Activated CD8-positive, alpha-beta T cell treated with anti-CD3 and anti-CD28 coated beads for 36 hours (primary cell): ENCODE data around the gene DBH. TPM values are rescaled to one million over a fixed set of nuclear protein-coding genes. Genes with fewer than 3 reads are reported as not detected.

Source experiments
- ATAC-seq: fragments of 200-7000 bp; cut with Tn5 transposase; one replicate; pipeline ENCODE4 v1.10.0; 2021; ENCODE audit warnings: mild to moderate bottlenecking, moderate library complexity
- CTCF ChIA-PET: fragments of 350-600 bp; sonication (Branson Sonifier 250); formaldehyde crosslinking; loops from one replicate; lab custom pipeline; 2021; ENCODE audit warnings: antibody characterized with exemption; lab: Charles Lee
- POLR2A ChIA-PET: fragments of 350-600 bp; sonication (Branson Sonifier 250); formaldehyde crosslinking; loops from one replicate; lab custom pipeline; 2021; ENCODE audit warnings: antibody characterized with exemption; lab: Charles Lee
- DNase-seq: peaks from one replicate; pipeline ENCODE4 v3.0.0-alpha.2; 2020
- H3K27ac Mint-ChIP-seq: one replicate; pipeline ENCODE4 v1.8.0; 2021; ENCODE audit warnings: mild to moderate bottlenecking, mixed read lengths
- H3K27me3 Mint-ChIP-seq: one replicate; pipeline ENCODE4 v1.8.0; 2021; ENCODE audit warnings: mixed read lengths
- H3K36me3 Mint-ChIP-seq: one replicate; pipeline ENCODE4 v1.8.0; 2021; ENCODE audit warnings: low read depth, mixed read lengths
- H3K4me1 Mint-ChIP-seq: one replicate; pipeline ENCODE4 v1.8.0; 2021; ENCODE audit warnings: low read depth, mixed read lengths
- H3K4me3 Mint-ChIP-seq: one replicate; pipeline ENCODE4 v1.8.0; 2021; ENCODE audit warnings: mild to moderate bottlenecking, moderate library complexity, mixed read lengths
- H3K9me3 Mint-ChIP-seq: one replicate; pipeline ENCODE4 v1.8.0; 2021; ENCODE audit warnings: mixed read lengths
- intact Hi-C: fragments of 100-400 bp; cut with micrococcal nuclease; formaldehyde crosslinking; loops from one replicate; pipeline ENCODE4 v1.10.0; 2022
- total RNA-seq, 2 experiments: library from RNA; stranded (reverse); gene quantifications; one replicate each; pipeline ENCODE4 v1.2.3, GENCODE V29; 2021
- TF ChIP-seq, protein P1 (sequence below): fragments of 200-600 bp; IDR thresholded peaks from one replicate; pipeline ENCODE4 v1.8.0; 2022; ENCODE audit warnings: antibody characterized with exemption, mild to moderate bottlenecking

The DBH gene
- total RNA-seq, 2 experiments from 2014 or later: not detected

DNA sequence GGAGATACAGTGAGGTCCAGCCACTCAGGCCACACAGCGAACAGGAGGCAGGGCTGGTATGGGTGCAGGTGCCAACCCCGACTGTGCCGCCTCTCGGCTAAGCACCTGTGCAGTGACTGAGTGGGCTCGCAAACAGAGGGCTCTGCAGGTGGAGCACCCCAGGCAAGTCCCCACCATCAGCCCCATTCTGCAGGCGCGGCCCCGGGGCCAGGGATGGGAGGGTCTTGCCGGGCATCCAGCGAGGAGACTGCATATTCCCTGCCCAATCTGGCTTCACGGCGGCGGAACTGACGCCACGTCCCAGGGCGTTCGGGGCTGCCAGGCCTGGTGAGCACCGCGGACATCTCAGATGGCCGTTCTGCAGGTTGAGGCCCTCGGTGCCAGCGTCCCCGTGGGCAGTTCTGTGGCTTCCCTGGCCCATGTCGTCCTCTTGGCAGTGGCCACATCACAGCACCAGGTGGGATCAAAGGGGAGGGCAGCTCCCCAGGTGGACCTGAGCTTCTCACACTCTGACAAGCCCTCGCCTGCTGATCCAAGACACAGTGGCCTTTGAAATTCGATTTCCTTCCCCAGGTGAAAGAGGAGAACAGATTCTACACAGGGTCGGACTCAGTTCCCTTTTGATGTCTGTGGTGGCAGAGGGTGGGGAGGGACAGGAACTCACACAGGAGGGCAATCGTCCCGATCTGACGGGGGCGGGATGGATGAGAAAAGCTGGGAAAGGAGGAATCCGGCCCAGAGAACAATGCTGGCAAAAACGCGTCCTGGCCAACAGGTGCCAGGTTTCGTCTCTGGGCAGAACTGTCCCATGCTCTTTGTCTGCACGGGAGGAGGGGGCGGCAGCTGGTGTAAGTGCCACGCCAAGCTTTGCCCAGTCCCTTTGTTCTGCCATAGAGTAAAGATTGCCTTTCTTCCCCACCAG lies 18.8 kb downstream of the DBH start:
- ATAC-seq (no peak), DNase-seq (no peak)
- Mint-ChIP-seq H3K9me3 (no peaks in the 10 kb centered on the region), H3K27ac (no peak overlapping the region), H3K36me3 (no peaks in the 10 kb centered on the region), H3K27me3 (peaks cover 50% of the 10 kb centered on the region), H3K4me3 (no peak overlapping the region), H3K4me1 (peaks cover 24% of the 10 kb centered on the region)
- CTCF ChIA-PET: interaction anchor here (1.7 kb wide), 1 partner anchor 61 kb away, joined by 3 read pairs; no protein-coding TSS in a partner anchor
- POLR2A ChIA-PET: no interaction called here
- TF ChIP-seq, protein P1, sequence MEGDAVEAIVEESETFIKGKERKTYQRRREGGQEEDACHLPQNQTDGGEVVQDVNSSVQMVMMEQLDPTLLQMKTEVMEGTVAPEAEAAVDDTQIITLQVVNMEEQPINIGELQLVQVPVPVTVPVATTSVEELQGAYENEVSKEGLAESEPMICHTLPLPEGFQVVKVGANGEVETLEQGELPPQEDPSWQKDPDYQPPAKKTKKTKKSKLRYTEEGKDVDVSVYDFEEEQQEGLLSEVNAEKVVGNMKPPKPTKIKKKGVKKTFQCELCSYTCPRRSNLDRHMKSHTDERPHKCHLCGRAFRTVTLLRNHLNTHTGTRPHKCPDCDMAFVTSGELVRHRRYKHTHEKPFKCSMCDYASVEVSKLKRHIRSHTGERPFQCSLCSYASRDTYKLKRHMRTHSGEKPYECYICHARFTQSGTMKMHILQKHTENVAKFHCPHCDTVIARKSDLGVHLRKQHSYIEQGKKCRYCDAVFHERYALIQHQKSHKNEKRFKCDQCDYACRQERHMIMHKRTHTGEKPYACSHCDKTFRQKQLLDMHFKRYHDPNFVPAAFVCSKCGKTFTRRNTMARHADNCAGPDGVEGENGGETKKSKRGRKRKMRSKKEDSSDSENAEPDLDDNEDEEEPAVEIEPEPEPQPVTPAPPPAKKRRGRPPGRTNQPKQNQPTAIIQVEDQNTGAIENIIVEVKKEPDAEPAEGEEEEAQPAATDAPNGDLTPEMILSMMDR: no peak
- intact Hi-C loops: loop anchor here (10.0 kb wide), 1 partner anchor 70 kb away; no protein-coding TSS in a partner anchor

DNA sequence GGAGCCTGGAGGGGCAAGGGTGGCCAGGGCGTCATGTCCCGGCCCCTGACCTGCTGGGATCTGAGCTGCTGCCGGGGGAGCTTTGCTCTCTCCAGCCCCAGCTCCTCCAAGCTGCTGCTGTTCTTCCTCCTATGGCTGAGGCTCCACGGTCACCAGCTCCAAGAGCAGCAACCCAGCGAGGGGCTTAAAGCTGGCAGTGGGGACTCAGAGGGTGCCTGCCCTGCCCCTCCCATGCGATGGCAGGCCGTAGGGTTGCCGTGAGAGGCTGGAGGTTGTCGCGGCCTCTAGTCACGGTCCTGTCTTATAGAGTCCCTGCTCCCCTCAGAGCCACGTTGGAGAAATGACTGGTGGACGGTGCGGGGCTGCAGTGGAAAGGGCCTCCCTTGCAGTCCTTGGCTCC lies 19.5 kb downstream of the DBH start:
- H3K36me3 Mint-ChIP-seq: no peaks in the 10 kb centered on the region
- ATAC-seq (no peak), DNase-seq (no peak)
- no peaks in the 10 kb centered on the region for H3K9me3 Mint-ChIP-seq
- CTCF ChIA-PET: interaction anchor here (0.9 to 1.7 kb wide), 4 partner anchors 48 to 86 kb away, joined by 3 to 4 read pairs (median 3); no protein-coding TSS in a partner anchor
- peaks cover 25% of the 10 kb centered on the region for H3K4me1 Mint-ChIP-seq
- POLR2A ChIA-PET: no interaction called here
- no peak overlapping the region for H3K4me3 Mint-ChIP-seq
- no peak overlapping the region for H3K27ac Mint-ChIP-seq
- intact Hi-C loops: loop anchor here (10.0 kb wide), 1 partner anchor 69 kb away; no protein-coding TSS in a partner anchor
- peaks cover 51% of the 10 kb centered on the region for H3K27me3 Mint-ChIP-seq
- TF ChIP-seq, protein P1: no peak

DNA sequence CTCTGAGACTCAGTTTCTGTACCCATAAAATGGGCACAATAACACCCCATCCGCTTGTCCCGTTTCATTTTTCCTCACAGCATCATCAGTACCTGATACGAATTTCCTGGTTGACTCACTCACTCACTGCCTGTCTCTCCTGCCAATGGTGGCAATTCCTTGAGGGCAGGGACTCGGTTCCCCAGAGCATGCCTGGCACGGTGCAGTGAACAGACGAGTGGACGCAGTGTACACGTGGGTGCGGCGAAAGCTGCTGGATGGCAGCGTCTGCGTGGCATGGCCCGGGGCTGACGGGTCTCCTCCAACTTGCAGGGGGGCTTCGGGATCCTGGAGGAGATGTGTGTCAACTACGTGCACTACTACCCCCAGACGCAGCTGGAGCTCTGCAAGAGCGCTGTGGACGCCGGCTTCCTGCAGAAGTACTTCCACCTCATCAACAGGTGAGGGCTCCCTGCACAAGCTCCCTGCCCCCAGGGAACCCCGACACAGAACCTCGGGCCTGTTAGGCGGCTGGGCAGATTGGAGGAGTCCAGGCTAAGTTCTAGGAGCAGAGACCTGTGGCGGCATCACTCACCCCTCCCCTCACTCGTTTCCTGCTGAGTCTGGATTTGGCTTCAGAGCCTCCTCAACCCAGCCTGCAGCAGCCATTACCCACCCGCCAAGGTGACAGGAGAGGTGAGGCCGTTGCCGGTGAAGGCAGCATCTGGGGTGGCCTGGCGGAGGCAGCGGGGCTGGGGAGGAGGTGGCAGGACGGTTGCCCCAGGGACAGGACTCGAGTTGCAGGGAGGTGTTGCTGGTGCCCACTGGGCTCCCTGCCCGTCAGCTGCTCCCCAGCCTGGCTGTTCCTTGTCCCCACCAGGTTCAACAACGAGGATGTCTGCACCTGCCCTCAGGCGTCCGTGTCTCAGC lies 20.3 kb downstream of the DBH start:
- Mint-ChIP-seq H3K27me3 (peaks cover 51% of the 10 kb centered on the region), H3K4me3 (no peak overlapping the region), H3K4me1 (peaks cover 25% of the 10 kb centered on the region), H3K9me3 (no peaks in the 10 kb centered on the region), H3K27ac (no peak overlapping the region), H3K36me3 (no peaks in the 10 kb centered on the region)
- peak; percentile 78 for ATAC-seq
- ChIA-PET POLR2A (no interaction called here), CTCF (interaction anchor here (0.6 to 2.8 kb wide), 7 partner anchors 21 to 85 kb away, joined by 3 to 8 read pairs (median 3); no protein-coding TSS in a partner anchor)
- intact Hi-C loops: loop anchor here (10.0 kb wide), 1 partner anchor 68 kb away; no protein-coding TSS in a partner anchor
- DNase-seq: peak; percentile 55
- TF ChIP-seq, protein P1: peak; percentile 25

DNA sequence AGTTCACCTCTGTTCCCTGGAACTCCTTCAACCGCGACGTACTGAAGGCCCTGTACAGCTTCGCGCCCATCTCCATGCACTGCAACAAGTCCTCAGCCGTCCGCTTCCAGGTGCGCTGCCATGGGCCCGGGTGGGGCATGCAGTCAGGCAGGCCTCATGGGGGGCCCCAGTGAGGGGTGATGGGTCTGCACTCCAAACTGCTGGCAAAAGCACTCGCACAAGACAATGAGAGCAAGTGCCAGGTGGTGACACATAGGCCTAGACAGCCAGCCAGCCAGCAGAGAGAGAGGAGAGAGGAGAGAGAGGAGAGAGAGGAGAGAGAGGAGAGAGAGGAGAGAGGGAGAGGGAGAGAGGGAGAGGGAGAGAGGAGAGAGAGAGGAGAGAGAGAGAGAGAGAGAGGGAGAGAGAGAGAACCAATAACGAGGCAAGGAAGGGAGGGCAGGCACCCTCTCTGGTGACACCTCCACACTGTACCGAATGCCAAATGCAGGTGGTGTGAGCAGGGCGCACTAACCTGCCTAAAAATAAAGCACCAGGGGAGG lies 21.0 kb downstream of the DBH start:
- ChIA-PET CTCF (interaction anchor here (1.0 to 2.8 kb wide), 5 partner anchors 27 to 85 kb away, joined by 3 to 8 read pairs (median 3); no protein-coding TSS in a partner anchor), POLR2A (no interaction called here)
- H3K4me3 Mint-ChIP-seq: no peak overlapping the region
- no peak for ATAC-seq
- peaks cover 25% of the 10 kb centered on the region for H3K4me1 Mint-ChIP-seq
- H3K27me3 Mint-ChIP-seq: peaks cover 49% of the 10 kb centered on the region
- intact Hi-C loops: loop anchor here (10.0 kb wide), 1 partner anchor 68 kb away; no protein-coding TSS in a partner anchor
- H3K27ac Mint-ChIP-seq: no peak overlapping the region
- TF ChIP-seq, protein P1: no peak
- DNase-seq: no peak
- H3K36me3 Mint-ChIP-seq: no peaks in the 10 kb centered on the region
- H3K9me3 Mint-ChIP-seq: no peaks in the 10 kb centered on the region
